DND-41 (cell line): Measurements from ENCODE around the gene SAMSN1.

Source experiments
- ATAC-seq: fragments of 200-7000 bp; cut with Tn5 transposase; 3 replicates; pipeline ENCODE4 v1.9.1; 2021; ENCODE audit warnings: low read depth; ENCODE audit not compliant: insufficient read depth
- DNase-seq: peaks from one replicate; pipeline ENCODE4 v3.0.0-alpha.2; 2020
- H2AFZ ChIP-seq: 2 replicates; pipeline ENCODE4 v1.6.0; 2012; ENCODE audit warnings: low read depth, low read length
- H3K27ac ChIP-seq: 2 replicates; pipeline ENCODE4 v1.5.1; 2012; ENCODE audit warnings: low read length, inconsistent platforms
- H3K27me3 ChIP-seq: fragments of 200-600 bp; sonication (generic); 2 replicates; pipeline ENCODE4 v1.6.0; 2012; ENCODE audit warnings: low read length, mild to moderate bottlenecking, inconsistent platforms; ENCODE audit not compliant: insufficient read depth, poor library complexity
- H3K36me3 ChIP-seq: 2 replicates; pipeline ENCODE4 v1.5.1; 2012; ENCODE audit warnings: low read length, inconsistent platforms; ENCODE audit not compliant: insufficient read depth
- H3K4me1 ChIP-seq: 2 replicates; pipeline ENCODE4 v1.5.1; 2012; ENCODE audit warnings: mild to moderate bottlenecking, low read length; ENCODE audit not compliant: insufficient read depth
- H3K4me2 ChIP-seq: 2 replicates; pipeline ENCODE4 v1.6.0; 2012; ENCODE audit warnings: mild to moderate bottlenecking, moderate library complexity, low read length, inconsistent platforms; ENCODE audit not compliant: insufficient read depth
- H3K4me3 ChIP-seq, 2 experiments: fragments of 200-600 bp in 1 of 2; shearing (Covaris generic) in 1 of 2; 2 replicates each; pipeline ENCODE4 v1.5.1; 2012 to 2016; ENCODE audit warnings: inconsistent platforms in 2 of 2, low read length in 2 of 2, mild to moderate bottlenecking in 2 of 2, low read depth in 1 of 2, moderate library complexity in 1 of 2
- H3K79me2 ChIP-seq: 2 replicates; pipeline ENCODE4 v1.6.0; 2012; ENCODE audit warnings: low read length, inconsistent platforms; ENCODE audit not compliant: insufficient read depth
- H3K9ac ChIP-seq: 2 replicates; pipeline ENCODE4 v1.6.0; 2012; ENCODE audit warnings: low read depth, mild to moderate bottlenecking, inconsistent platforms, low read length, moderate library complexity
- H3K9me3 ChIP-seq: 2 replicates; pipeline ENCODE4 v1.5.1; 2012; ENCODE audit warnings: low read length, moderate library complexity, mild to moderate bottlenecking, inconsistent platforms; ENCODE audit not compliant: insufficient read depth, severe bottlenecking
- H4K20me1 ChIP-seq: 2 replicates; pipeline ENCODE4 v1.6.0; 2012; ENCODE audit warnings: low read length; ENCODE audit not compliant: insufficient read depth
- EZH2 ChIP-seq: IDR thresholded peaks from 3 replicates; pipeline ENCODE4 v1.6.1; 2012; ENCODE audit warnings: borderline replicate concordance, low read depth, mild to moderate bottlenecking, moderate library complexity, low read length, inconsistent platforms; ENCODE audit not compliant: severe bottlenecking
- TF ChIP-seq, protein P1 (sequence below): IDR thresholded peaks from 2 replicates; pipeline ENCODE4 v1.5.1; 2012; ENCODE audit warnings: borderline replicate concordance, low read length, moderate library complexity, mild to moderate bottlenecking; ENCODE audit not compliant: poor library complexity, severe bottlenecking; ENCODE audit errors: extremely low read depth

Gene SAMSN1

GRCh38 chr21:14538483-14538882 lies 7.6 kb downstream of the SAMSN1 start:
- H3K27ac ChIP-seq: 0 out of 2 replicates have a peak overlapping the region, but pooled peaks have one; percentile 21
- no peaks in the 10 kb centered on the region for H3K9me3 ChIP-seq
- peaks cover 94% of the 10 kb centered on the region for H3K79me2 ChIP-seq

DNA sequence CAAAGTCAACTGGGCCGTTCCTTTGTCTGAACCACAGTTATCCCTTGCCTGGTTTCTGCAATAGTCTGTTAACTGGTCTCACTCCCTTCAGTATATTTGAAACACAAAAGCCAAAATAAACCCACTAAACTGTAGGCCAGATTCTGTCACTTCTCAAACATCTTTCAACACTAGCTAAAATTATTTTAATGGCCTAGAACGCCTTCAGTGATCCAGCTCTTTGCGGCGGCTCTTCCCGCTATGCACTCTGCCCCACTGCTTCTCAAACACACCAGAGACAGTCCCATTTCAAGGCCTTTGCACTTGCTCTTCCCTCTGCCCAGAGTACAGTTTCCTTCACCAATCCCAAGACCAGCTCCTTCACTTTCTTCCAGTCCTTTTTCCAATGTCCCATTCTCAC lies 9.2 kb downstream of the SAMSN1 start:
- Histone ChIP-seq H3K9ac (no peak overlapping the region), H3K9me3 (no peaks in the 10 kb centered on the region), H4K20me1 (peaks cover 3% of the 10 kb centered on the region; the same call in 1 of the 2 replicates), H2AFZ (no peak overlapping the region), H3K79me2 (peaks cover 94% of the 10 kb centered on the region), H3K4me3 (no peak overlapping the region), H3K27ac (no peak overlapping the region), H3K4me1 (peaks cover 68% of the 10 kb centered on the region), H3K4me2 (no peak overlapping the region), H3K36me3 (peaks cover 7% of the 10 kb centered on the region; the same call in 1 of the 2 replicates), H3K27me3 (no peaks in the 10 kb centered on the region)
- no peak for ATAC-seq
- no peak for DNase-seq
- TF ChIP-seq, protein P1, sequence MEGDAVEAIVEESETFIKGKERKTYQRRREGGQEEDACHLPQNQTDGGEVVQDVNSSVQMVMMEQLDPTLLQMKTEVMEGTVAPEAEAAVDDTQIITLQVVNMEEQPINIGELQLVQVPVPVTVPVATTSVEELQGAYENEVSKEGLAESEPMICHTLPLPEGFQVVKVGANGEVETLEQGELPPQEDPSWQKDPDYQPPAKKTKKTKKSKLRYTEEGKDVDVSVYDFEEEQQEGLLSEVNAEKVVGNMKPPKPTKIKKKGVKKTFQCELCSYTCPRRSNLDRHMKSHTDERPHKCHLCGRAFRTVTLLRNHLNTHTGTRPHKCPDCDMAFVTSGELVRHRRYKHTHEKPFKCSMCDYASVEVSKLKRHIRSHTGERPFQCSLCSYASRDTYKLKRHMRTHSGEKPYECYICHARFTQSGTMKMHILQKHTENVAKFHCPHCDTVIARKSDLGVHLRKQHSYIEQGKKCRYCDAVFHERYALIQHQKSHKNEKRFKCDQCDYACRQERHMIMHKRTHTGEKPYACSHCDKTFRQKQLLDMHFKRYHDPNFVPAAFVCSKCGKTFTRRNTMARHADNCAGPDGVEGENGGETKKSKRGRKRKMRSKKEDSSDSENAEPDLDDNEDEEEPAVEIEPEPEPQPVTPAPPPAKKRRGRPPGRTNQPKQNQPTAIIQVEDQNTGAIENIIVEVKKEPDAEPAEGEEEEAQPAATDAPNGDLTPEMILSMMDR: no peak
- TF ChIP-seq EZH2: no peak

More at GRCh38 chr21:14538483-14538882, 7.6 kb downstream of the SAMSN1 start:
- no peak overlapping the region for H3K9ac ChIP-seq
- peaks cover 71% of the 10 kb centered on the region for H3K4me1 ChIP-seq
- H3K36me3 ChIP-seq: peaks cover 7% of the 10 kb centered on the region; the same call in 1 of the 2 replicates
- TF ChIP-seq, protein P1: no peak
- no peak for TF ChIP-seq EZH2
- peaks cover 3% of the 10 kb centered on the region; the same call in 1 of the 2 replicates for H4K20me1 ChIP-seq
- no peaks in the 10 kb centered on the region for H3K27me3 ChIP-seq
- no peak overlapping the region for H3K4me3 ChIP-seq
- DNase-seq: no peak
- no peak overlapping the region for H2AFZ ChIP-seq
- no peak overlapping the region for H3K4me2 ChIP-seq
- ATAC-seq: no peak

DNA sequence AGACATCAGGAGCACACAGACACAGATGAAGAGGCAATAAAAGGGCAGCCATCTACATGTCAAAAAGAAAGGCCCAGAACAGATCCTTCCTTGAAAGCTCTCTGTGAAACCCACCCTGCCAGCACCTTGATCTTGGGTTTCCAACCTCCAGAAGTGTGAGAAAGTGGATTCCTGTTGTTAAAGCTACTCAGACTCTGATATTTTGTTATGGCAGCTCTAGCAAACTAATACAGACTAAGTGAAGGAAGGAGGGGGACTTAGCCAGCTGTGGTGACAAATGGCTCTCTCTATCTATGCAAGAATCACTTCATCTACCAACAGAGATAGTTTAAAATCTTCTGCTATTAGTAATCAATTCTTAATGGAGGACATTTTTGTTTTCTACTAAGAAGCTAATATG lies 10.4 kb downstream of the SAMSN1 start:
- Histone ChIP-seq H2AFZ (no peak overlapping the region), H3K4me2 (no peak overlapping the region), H3K36me3 (peaks cover 8% of the 10 kb centered on the region; the same call in 1 of the 2 replicates), H4K20me1 (peaks cover 3% of the 10 kb centered on the region; the same call in 1 of the 2 replicates), H3K9me3 (no peaks in the 10 kb centered on the region), H3K79me2 (peaks cover 94% of the 10 kb centered on the region), H3K4me3 (no peak overlapping the region), H3K27me3 (no peaks in the 10 kb centered on the region), H3K4me1 (peaks cover 60% of the 10 kb centered on the region), H3K27ac (peak overlapping the region; percentile 52), H3K9ac (no peak overlapping the region)
- no peak; the same call in 2 of the 3 replicates for ATAC-seq
- TF ChIP-seq, protein P1: no peak
- no peak for TF ChIP-seq EZH2
- no peak for DNase-seq
